Measurements from ENCODE around the gene SLMAP.

Gene SLMAP

DNA sequence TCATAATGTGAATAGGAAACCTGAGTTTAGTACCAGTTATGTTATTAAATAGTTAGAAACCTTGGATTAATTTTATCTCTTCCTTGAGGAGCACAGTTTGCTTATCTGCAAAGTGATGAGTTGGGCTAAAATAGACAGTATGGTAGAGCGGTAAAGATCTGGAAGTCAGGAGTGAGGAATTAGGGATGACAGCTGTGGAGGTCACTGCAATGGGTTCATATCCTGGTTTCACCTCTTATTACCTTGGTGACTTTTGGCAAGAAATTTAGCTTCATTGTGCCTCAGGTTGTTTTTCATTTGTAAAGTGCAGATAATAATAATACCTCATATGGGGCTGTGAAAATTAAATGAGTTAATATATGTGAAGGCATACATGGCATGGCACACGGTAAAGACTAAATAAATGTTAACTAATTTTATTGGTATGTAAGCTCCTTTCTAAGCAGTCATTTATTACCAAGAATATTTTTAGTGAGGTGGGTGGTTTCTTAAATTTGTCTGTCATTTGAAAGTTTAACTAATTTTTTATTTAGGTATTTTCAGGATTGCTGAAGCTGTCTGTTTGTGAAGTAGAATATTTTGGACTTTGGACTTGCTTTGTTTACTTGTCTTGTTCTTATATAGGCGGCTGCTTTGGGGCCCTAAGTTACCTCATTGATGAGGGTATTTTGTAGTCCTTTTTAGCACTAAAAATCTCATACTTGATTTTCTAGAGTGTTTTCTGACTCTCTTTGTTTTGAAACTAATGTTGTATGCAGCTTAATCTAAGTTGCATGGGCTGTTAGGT lies 41.8 kb downstream of the SLMAP start:
- TF ChIP-seq, protein P1, sequence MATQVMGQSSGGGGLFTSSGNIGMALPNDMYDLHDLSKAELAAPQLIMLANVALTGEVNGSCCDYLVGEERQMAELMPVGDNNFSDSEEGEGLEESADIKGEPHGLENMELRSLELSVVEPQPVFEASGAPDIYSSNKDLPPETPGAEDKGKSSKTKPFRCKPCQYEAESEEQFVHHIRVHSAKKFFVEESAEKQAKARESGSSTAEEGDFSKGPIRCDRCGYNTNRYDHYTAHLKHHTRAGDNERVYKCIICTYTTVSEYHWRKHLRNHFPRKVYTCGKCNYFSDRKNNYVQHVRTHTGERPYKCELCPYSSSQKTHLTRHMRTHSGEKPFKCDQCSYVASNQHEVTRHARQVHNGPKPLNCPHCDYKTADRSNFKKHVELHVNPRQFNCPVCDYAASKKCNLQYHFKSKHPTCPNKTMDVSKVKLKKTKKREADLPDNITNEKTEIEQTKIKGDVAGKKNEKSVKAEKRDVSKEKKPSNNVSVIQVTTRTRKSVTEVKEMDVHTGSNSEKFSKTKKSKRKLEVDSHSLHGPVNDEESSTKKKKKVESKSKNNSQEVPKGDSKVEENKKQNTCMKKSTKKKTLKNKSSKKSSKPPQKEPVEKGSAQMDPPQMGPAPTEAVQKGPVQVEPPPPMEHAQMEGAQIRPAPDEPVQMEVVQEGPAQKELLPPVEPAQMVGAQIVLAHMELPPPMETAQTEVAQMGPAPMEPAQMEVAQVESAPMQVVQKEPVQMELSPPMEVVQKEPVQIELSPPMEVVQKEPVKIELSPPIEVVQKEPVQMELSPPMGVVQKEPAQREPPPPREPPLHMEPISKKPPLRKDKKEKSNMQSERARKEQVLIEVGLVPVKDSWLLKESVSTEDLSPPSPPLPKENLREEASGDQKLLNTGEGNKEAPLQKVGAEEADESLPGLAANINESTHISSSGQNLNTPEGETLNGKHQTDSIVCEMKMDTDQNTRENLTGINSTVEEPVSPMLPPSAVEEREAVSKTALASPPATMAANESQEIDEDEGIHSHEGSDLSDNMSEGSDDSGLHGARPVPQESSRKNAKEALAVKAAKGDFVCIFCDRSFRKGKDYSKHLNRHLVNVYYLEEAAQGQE (IDR thresholded peaks at IDR 0.05; ENCODE audit: low read depth): no peak

DNA sequence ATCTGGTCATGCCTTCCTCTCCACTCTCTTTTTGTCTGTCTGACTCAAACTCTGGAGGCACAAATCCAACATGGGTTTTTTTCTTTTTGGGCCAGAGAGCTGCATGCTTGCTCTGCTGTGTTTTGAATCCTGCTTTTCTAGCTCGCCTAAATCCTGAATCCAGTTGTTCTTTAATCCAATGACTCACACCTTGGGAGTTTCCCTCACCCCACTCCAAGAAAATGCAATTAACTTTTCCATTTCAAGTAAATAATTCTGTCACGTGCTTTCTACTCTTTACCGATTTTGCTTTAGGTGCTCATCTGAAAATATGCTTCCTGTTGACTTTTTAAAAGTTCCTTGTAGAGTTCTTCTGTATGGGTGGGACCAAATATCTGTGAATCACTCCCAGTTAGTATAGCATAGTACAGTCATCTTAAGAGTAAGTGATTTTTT lies 47.6 kb downstream of the SLMAP start:
- TF ChIP-seq FOXM1 (IDR thresholded peaks at IDR 0.05; ENCODE audit: borderline replicate concordance, low read depth): peak; percentile 42; the same call in 1 of the 2 replicates
- TF ChIP-seq, protein P2, sequence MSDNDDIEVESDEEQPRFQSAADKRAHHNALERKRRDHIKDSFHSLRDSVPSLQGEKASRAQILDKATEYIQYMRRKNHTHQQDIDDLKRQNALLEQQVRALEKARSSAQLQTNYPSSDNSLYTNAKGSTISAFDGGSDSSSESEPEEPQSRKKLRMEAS (IDR thresholded peaks at IDR 0.05): peak; percentile 57
- TF ChIP-seq NFIC (IDR thresholded peaks at IDR 0.05): peak; percentile 51
- peak; percentile 47; the same call in 1 of the 2 replicates for TF ChIP-seq TCF12 (IDR thresholded peaks at IDR 0.05; ENCODE audit: low read depth)
- no peak for TF ChIP-seq ZBTB7A (IDR thresholded peaks at IDR 0.05; ENCODE audit: low read depth)
- TF ChIP-seq CREB1 (IDR thresholded peaks at IDR 0.05; ENCODE audit: low read depth): no peak
- TF ChIP-seq CEBPB (IDR thresholded peaks at IDR 0.05): no peak
- peak; percentile 38; the same call in 1 of the 2 replicates for TF ChIP-seq TEAD4 (IDR thresholded peaks at IDR 0.05)
- no peak for TF ChIP-seq EGR1 (IDR thresholded peaks at IDR 0.05)
- TF ChIP-seq, protein P3, sequence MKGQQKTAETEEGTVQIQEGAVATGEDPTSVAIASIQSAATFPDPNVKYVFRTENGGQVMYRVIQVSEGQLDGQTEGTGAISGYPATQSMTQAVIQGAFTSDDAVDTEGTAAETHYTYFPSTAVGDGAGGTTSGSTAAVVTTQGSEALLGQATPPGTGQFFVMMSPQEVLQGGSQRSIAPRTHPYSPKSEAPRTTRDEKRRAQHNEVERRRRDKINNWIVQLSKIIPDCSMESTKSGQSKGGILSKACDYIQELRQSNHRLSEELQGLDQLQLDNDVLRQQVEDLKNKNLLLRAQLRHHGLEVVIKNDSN (IDR thresholded peaks at IDR 0.05): peak; percentile 80
- no peak for TF ChIP-seq TAF1 (IDR thresholded peaks at IDR 0.05; ENCODE audit: low read depth)

DNA sequence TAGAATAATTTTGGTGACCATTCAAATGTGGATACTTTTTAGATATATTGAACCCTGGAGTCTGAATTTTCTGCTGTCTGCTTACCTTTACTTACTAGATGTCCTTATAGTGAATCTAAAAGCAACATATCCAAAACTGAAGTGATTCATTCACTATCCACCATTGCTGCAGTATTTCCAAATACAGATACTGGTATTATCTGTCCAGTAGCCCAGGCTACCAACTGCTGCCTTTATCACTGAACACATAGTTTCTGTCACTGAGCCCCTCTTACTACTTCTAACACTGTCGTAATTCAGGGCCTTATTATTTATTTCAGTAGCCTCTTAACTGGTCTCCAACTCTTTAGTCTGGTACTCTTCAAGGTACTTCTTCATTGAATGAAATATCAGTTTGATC lies 49.2 kb downstream of the SLMAP start:
- no peak for TF ChIP-seq ZBTB7A (IDR thresholded peaks at IDR 0.05; ENCODE audit: low read depth)
- TF ChIP-seq TEAD4 (IDR thresholded peaks at IDR 0.05): no peak
- TF ChIP-seq EP300 (IDR thresholded peaks at IDR 0.05; ENCODE audit: borderline replicate concordance): no peak
- no peak for TF ChIP-seq NFIC (IDR thresholded peaks at IDR 0.05)
- TF ChIP-seq CREB1 (IDR thresholded peaks at IDR 0.05; ENCODE audit: low read depth): no peak
- TF ChIP-seq, protein P2 (IDR thresholded peaks at IDR 0.05): no peak
- TF ChIP-seq TCF12 (IDR thresholded peaks at IDR 0.05; ENCODE audit: low read depth): no peak
- no peak for TF ChIP-seq FOXM1 (IDR thresholded peaks at IDR 0.05; ENCODE audit: borderline replicate concordance, low read depth)
- TF ChIP-seq RAD21 (IDR thresholded peaks at IDR 0.05; ENCODE audit: low read depth): no peak
- TF ChIP-seq TAF1 (IDR thresholded peaks at IDR 0.05; ENCODE audit: low read depth): no peak
- TF ChIP-seq CEBPB (IDR thresholded peaks at IDR 0.05): no peak
- no peak for TF ChIP-seq YY1 (IDR thresholded peaks at IDR 0.05; ENCODE audit: low read depth)
- TF ChIP-seq, protein P3 (IDR thresholded peaks at IDR 0.05): no peak
- TF ChIP-seq, protein P1 (IDR thresholded peaks at IDR 0.05; ENCODE audit: low read depth): no peak
- no peak for TF ChIP-seq EGR1 (IDR thresholded peaks at IDR 0.05)

DNA sequence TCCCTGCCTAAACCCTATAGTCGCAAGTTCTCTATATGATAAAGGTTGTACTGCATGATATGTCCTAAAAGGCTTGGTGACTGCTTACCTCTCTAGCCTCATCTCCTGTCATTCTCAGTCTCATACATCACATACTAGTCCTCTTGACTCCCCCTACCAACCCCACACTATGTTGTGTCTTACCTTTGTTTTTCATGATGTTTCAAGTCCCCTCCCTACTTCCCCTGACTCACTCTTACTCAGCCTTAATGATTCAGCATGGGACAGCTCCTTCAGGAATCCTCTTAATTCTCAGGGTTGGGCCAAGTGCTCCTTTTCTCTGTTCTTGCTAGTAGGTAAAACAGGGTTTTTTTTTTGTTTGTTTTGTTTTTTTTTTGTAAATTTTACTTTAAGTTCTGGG lies 49.6 kb downstream of the SLMAP start:
- TF ChIP-seq, protein P1 (IDR thresholded peaks at IDR 0.05; ENCODE audit: low read depth): peak; percentile 80
- no peak for TF ChIP-seq EP300 (IDR thresholded peaks at IDR 0.05; ENCODE audit: borderline replicate concordance)
